ENCODE measurements around the gene CXorf66. TPM values are rescaled to one million over a fixed set of nuclear protein-coding genes. Genes with fewer than 3 reads are reported as not detected.
A peak's percentile ranks its signal among the peaks of the same experiment; 100 is the strongest.

The CXorf66 gene
- total RNA-seq (2021; ENCODE audit: unreplicated experiment) (not detected), Bru-seq, nascent RNA (not detected), BruChase-seq, experiment 1, labeled RNA remaining after a 6-hour chase (not detected), BruChase-seq, experiment 2, labeled RNA remaining after a 2-hour chase (percentile 4 among the genes with signal in this experiment)
- polyA plus RNA-seq (2012), result not detected in 2 replicates
- long read RNA-seq, result 0 reads

- Histone ChIP-seq H3K27me3 (ENCODE audit: insufficient read depth, low read length) (no peaks in the 10 kb centered on the region), H3K36me3 (ENCODE audit: control insufficient read depth in 1 of 2, insufficient read depth in 2 of 2, low read length in 2 of 2) (no peaks in the 10 kb centered on the region), H3K9me2 (ENCODE audit: insufficient read depth) (no peaks in the 10 kb centered on the region), H3K4me1 (ENCODE audit: control insufficient read depth in 1 of 2, insufficient read depth in 2 of 2, low read length in 2 of 2) (peaks cover 0 to 4% of the 10 kb centered on the region in 2 experiments; a peak in 1 of 4 replicates), H3K4me2 (ENCODE audit: low read length) (no peak within 1 kb of the TSS), H2AFZ (ENCODE audit: low read depth, low read length, poor library complexity, severe bottlenecking) (peak within 1 kb of the TSS; percentile 35), H4K20me1 (ENCODE audit: insufficient read depth) (no peaks in the 10 kb centered on the region), H3K4me3 (replicated peaks in 1 of 2; ENCODE audit: low read depth in 1 of 2, low read length in 2 of 2) (no peak within 1 kb of the TSS), H3K9ac (ENCODE audit: low read length) (no peak within 1 kb of the TSS), H3K79me2 (ENCODE audit: insufficient read depth, low read length) (no peaks in the 10 kb centered on the region), H3K27ac (ENCODE audit: low read depth, low read length) (no peak within 1 kb of the TSS), H3K9me3 (ENCODE audit: control insufficient read depth in 1 of 2, insufficient read depth in 1 of 2, low read depth in 1 of 2, low read length in 2 of 2) (no peaks in the 10 kb centered on the region)
- ATAC-seq (no peak), DNase-seq (ENCODE audit: low read depth, low spot score) (no peak)
- POLR2A ChIA-PET, result no interaction called here
- CTCF ChIA-PET, result interaction anchor here (0.5 to 1.6 kb wide), 2 partner anchors 29 to 162 kb away, joined by 3 to 5 read pairs; no protein-coding TSS in a partner anchor
- RAD21 ChIA-PET (ENCODE audit: low non-redundant PET in 1 of 2, low total read pairs in 2 of 2, uncharacterized antibody in 2 of 2, unreplicated experiment in 2 of 2), result no interaction called here
- intact Hi-C loops (cut with micrococcal nuclease), result loop anchor here (5.0 to 10.0 kb wide), 2 partner anchors 781 to 1188 kb away; no protein-coding TSS in a partner anchor
- BruUV-seq (replicated peaks), result no TSS peak
- TF ChIP-seq TCF7L2 (IDR thresholded peaks at IDR 0.05; ENCODE audit: borderline replicate concordance, extremely low read depth, insufficient read depth, insufficient read length) (no peak), EGR1 (IDR thresholded peaks at IDR 0.05; ENCODE audit: low read depth) (no peak), SRF (IDR thresholded peaks at IDR 0.05; ENCODE audit: low read depth) (no peak)
These were observed at the start of gene CXorf66 for GRCh38 chrX:139965421-139965820. CXorf66 (minus strand) TSS chrX:139965521; CDS start chrX:139965496, 25 bp downstream.

GRCh38 chrX:139982856-139983255, 17.5 kb upstream of the CXorf66 start:
- DNase-seq (ENCODE audit: low read depth, low spot score) (no peak), ATAC-seq (no peak)
- Histone ChIP-seq H3K79me2 (ENCODE audit: insufficient read depth, low read length) (no peaks in the 10 kb centered on the region), H2AFZ (ENCODE audit: low read depth, low read length, poor library complexity, severe bottlenecking) (no peak overlapping the region), H3K4me1 (ENCODE audit: control insufficient read depth in 1 of 2, insufficient read depth in 2 of 2, low read length in 2 of 2) (no peaks in the 10 kb centered on the region), H3K9me2 (ENCODE audit: insufficient read depth) (no peaks in the 10 kb centered on the region), H3K27ac (ENCODE audit: low read depth, low read length) (no peak overlapping the region), H3K4me2 (ENCODE audit: low read length) (no peak overlapping the region), H4K20me1 (ENCODE audit: insufficient read depth) (no peaks in the 10 kb centered on the region), H3K27me3 (ENCODE audit: insufficient read depth, low read length) (no peaks in the 10 kb centered on the region), H3K9me3 (ENCODE audit: control insufficient read depth in 1 of 2, insufficient read depth in 1 of 2, low read depth in 1 of 2, low read length in 2 of 2) (no peaks in the 10 kb centered on the region), H3K36me3 (ENCODE audit: control insufficient read depth in 1 of 2, insufficient read depth in 2 of 2, low read length in 2 of 2) (no peaks in the 10 kb centered on the region), H3K4me3 (replicated peaks in 1 of 2; ENCODE audit: low read depth in 1 of 2, low read length in 2 of 2) (no peak overlapping the region), H3K9ac (ENCODE audit: low read length) (no peak overlapping the region)
- ChIA-PET RAD21 (ENCODE audit: low non-redundant PET in 1 of 2, low total read pairs in 2 of 2, uncharacterized antibody in 2 of 2, unreplicated experiment in 2 of 2) (no interaction called here), CTCF (no interaction called here), POLR2A (no interaction called here)
- intact Hi-C loops (cut with micrococcal nuclease), result no loop called here
- no peak for TF ChIP-seq SIN3A (IDR thresholded peaks at IDR 0.05; ENCODE audit: low read depth)
- TF ChIP-seq POLR2AphosphoS5 (IDR thresholded peaks at IDR 0.05; ENCODE audit: low read depth, low read length), result no peak
- no peak for TF ChIP-seq CBX3 (IDR thresholded peaks at IDR 0.05; ENCODE audit: low read depth)
- TF ChIP-seq, protein P1, sequence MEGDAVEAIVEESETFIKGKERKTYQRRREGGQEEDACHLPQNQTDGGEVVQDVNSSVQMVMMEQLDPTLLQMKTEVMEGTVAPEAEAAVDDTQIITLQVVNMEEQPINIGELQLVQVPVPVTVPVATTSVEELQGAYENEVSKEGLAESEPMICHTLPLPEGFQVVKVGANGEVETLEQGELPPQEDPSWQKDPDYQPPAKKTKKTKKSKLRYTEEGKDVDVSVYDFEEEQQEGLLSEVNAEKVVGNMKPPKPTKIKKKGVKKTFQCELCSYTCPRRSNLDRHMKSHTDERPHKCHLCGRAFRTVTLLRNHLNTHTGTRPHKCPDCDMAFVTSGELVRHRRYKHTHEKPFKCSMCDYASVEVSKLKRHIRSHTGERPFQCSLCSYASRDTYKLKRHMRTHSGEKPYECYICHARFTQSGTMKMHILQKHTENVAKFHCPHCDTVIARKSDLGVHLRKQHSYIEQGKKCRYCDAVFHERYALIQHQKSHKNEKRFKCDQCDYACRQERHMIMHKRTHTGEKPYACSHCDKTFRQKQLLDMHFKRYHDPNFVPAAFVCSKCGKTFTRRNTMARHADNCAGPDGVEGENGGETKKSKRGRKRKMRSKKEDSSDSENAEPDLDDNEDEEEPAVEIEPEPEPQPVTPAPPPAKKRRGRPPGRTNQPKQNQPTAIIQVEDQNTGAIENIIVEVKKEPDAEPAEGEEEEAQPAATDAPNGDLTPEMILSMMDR (IDR thresholded peaks at IDR 0.05 in 2 of 3, conservative IDR thresholded peaks at IDR 0.05 in 1 of 3; ENCODE audit: borderline replicate concordance in 1 of 3, insufficient read depth in 1 of 3, low read depth in 2 of 3, low read length in 2 of 3), result no peak
- BruUV-seq (replicated peaks), result no TSS peak
